Liver (tissue), 3 donors: ENCODE measurements around the gene SKIC8.

ENCODE experiments used
- ATF3 ChIP-seq: IDR thresholded peaks from 2 replicates; pipeline ENCODE4 v1.6.1; 2016; ENCODE audit warnings: antibody characterized with exemption
- CTCF ChIP-seq: fragments of 150-350 bp; IDR thresholded peaks from 2 replicates; pipeline ENCODE4 v1.5.1; 2017; ENCODE audit warnings: improper control_type of control experiment, low read depth, low read length; ENCODE audit not compliant: missing input control
- EGR1 ChIP-seq, 2 donors: IDR thresholded peaks; 2 replicates each; pipeline ENCODE4 v1.6.1; 2016 to 2018; ENCODE audit warnings: antibody characterized with exemption in 2 of 2, low read depth in 2 of 2
- FOXA2 ChIP-seq: IDR thresholded peaks from 2 replicates; pipeline ENCODE4 v1.6.1; 2016; ENCODE audit warnings: antibody characterized with exemption
- GABPA ChIP-seq, 2 donors: IDR thresholded peaks in 1 of 2; conservative IDR thresholded peaks in 1 of 2; 2 replicates each; pipeline ENCODE4 v1.6.1; 2016; ENCODE audit warnings: antibody characterized with exemption in 2 of 2, mild to moderate bottlenecking in 1 of 2, moderate library complexity in 1 of 2
- MAX ChIP-seq: IDR thresholded peaks from 2 replicates; pipeline ENCODE4 v1.6.1; 2016; ENCODE audit warnings: antibody characterized with exemption
- RAD21 ChIP-seq, 2 donors: IDR thresholded peaks; 2 replicates each; pipeline ENCODE4 v1.6.1; 2016; ENCODE audit warnings: antibody characterized with exemption in 2 of 2, mild to moderate bottlenecking in 2 of 2
- REST ChIP-seq: IDR thresholded peaks from 2 replicates; pipeline ENCODE4 v1.6.1; 2016; ENCODE audit warnings: antibody characterized with exemption, mild to moderate bottlenecking
- SP1 ChIP-seq: IDR thresholded peaks from 2 replicates; pipeline ENCODE4 v1.6.1; 2018; ENCODE audit warnings: antibody characterized with exemption, mild to moderate bottlenecking
- YY1 ChIP-seq: IDR thresholded peaks from 2 replicates; pipeline ENCODE4 v1.6.1; 2016; ENCODE audit warnings: antibody characterized with exemption, mild to moderate bottlenecking
- ZBTB33 ChIP-seq: IDR thresholded peaks from 2 replicates; pipeline ENCODE4 v1.6.1; 2016; ENCODE audit warnings: antibody characterized with exemption
- donor health status: healthy.
- donor health status: healthy.

- TF ChIP-seq CTCF, result no peak
- no peak for TF ChIP-seq SP1
- no peak for TF ChIP-seq YY1
- TF ChIP-seq MAX, result no peak
- TF ChIP-seq RAD21 (IDR thresholded peaks at IDR 0.05), result no peak
- TF ChIP-seq EGR1 (IDR thresholded peaks at IDR 0.05; ENCODE audit: low read depth in 2 of 2), result no peak
- no peak for TF ChIP-seq REST
- no peak for TF ChIP-seq ATF3
- no peak for TF ChIP-seq GABPA (IDR thresholded peaks at IDR 0.05 in 1 of 2, conservative IDR thresholded peaks at IDR 0.05 in 1 of 2)
- no peak for TF ChIP-seq FOXA2
- TF ChIP-seq ZBTB33, result no peak
Observed at GRCh38 chr15:78272316-78272715, 27.1 kb downstream of the SKIC8 start.
